Effector CD4-positive, alpha-beta T cell (primary cell): Measurements from ENCODE around the gene RHEBL1.
A peak's percentile ranks its signal among the peaks of the same experiment; 100 is the strongest.
"Not testable (repeated sequence)": the region's sequence is repeated elsewhere in the genome, so short reads cannot be mapped to it uniquely, and the experiment has no call there.

Experiments used
- DNase-seq: peaks from one replicate; pipeline ENCODE4 v3.0.0-alpha.2; 2020

RHEBL1 gene

GRCh38 chr12:49089821-49090773, 20.3 kb upstream of the RHEBL1 start:
- DNase-seq = no peak

- DNase-seq = no peak
Measured at GRCh38 chr12:49088932-49089330, 19.2 kb upstream of the RHEBL1 start.

GRCh38 chr12:49088150-49088931, 18.6 kb upstream of the RHEBL1 start:
- DNase-seq = peak; percentile 59

- DNase-seq = no peak
Measured at GRCh38 chr12:49086116-49086515, 16.3 kb upstream of the RHEBL1 start.

GRCh38 chr12:49084438-49084837, 14.7 kb upstream of the RHEBL1 start:
- no peak for DNase-seq

GRCh38 chr12:49079793-49080192, 10.0 kb upstream of the RHEBL1 start:
- DNase-seq = no peak

GRCh38 chr12:49070971-49071370, 1.2 kb upstream of the RHEBL1 start:
- no peak for DNase-seq

GRCh38 chr12:49068879-49069506, 786 bp downstream of the RHEBL1 start:
- DNase-seq = no peak

- DNase-seq = no peak
Measured at GRCh38 chr12:49066120-49066519, 3.7 kb downstream of the RHEBL1 start.

- no peak for DNase-seq
Measured at GRCh38 chr12:49064767-49065152, 5.0 kb downstream of the RHEBL1 start.

- not testable (repeated sequence) for DNase-seq
Measured at GRCh38 chr12:49061916-49062315, 7.9 kb downstream of the RHEBL1 start.

- DNase-seq = no peak
Measured at GRCh38 chr12:49061157-49061650, 8.6 kb downstream of the RHEBL1 start.

- DNase-seq = peak; percentile 81
Measured at GRCh38 chr12:49060237-49061156, 9.3 kb downstream of the RHEBL1 start, which contains the start of gene KMT2D. KMT2D (minus strand) TSS chr12:49060794; CDS start chr12:49055324, 5,470 bp downstream.

- no peak for DNase-seq
Measured at GRCh38 chr12:49059299-49060171, 10.2 kb downstream of the RHEBL1 start.

- DNase-seq = no peak
Measured at GRCh38 chr12:49059045-49059298, 10.8 kb downstream of the RHEBL1 start.

GRCh38 chr12:49058366-49059044, 11.3 kb downstream of the RHEBL1 start:
- no peak for DNase-seq

GRCh38 chr12:49057888-49058287, 11.9 kb downstream of the RHEBL1 start:
- no peak for DNase-seq

GRCh38 chr12:49055978-49056754, 13.6 kb downstream of the RHEBL1 start:
- DNase-seq = peak; percentile 40

- no peak for DNase-seq
Measured at GRCh38 chr12:49055092-49055491, 14.7 kb downstream of the RHEBL1 start.

- DNase-seq = no peak
Measured at GRCh38 chr12:49054524-49054923, 15.3 kb downstream of the RHEBL1 start.
